Measurements from ENCODE around the gene HAUS3.
A peak's percentile ranks its signal among the peaks of the same experiment; 100 is the strongest.

The HAUS3 gene

GRCh38 chr4:2241410-2242353, at the start of gene HAUS3, which contains the start of gene POLN:
TSS of gene HAUS3 (minus strand) at chr4:2242121. CDS start at chr4:2240946, 1,175 bp downstream.
TSS of gene POLN (minus strand) at chr4:2242121. CDS start at chr4:2229231, 12,890 bp downstream.
- peak; percentile 97 for DNase-seq

GRCh38 chr4:2290974-2291704, 49.2 kb upstream of the HAUS3 start:
- DNase-seq, result no peak

- no peak for DNase-seq
Observed at GRCh38 chr4:2290488-2290887, 48.6 kb upstream of the HAUS3 start.

- no peak for DNase-seq
Observed at GRCh38 chr4:2289955-2290333, 48.0 kb upstream of the HAUS3 start.

GRCh38 chr4:2289311-2289954, 47.5 kb upstream of the HAUS3 start:
- DNase-seq, result no peak

- no peak for DNase-seq
Observed at GRCh38 chr4:2288051-2288541, 46.2 kb upstream of the HAUS3 start.

- no peak for DNase-seq
Observed at GRCh38 chr4:2287594-2287915, 45.6 kb upstream of the HAUS3 start.

GRCh38 chr4:2286904-2287593, 45.1 kb upstream of the HAUS3 start:
- DNase-seq, result peak; percentile 18

- no peak for DNase-seq
Observed at GRCh38 chr4:2285613-2286381, 43.9 kb upstream of the HAUS3 start.

- DNase-seq, result peak; percentile 75
Observed at GRCh38 chr4:2284934-2285612, 43.2 kb upstream of the HAUS3 start.

GRCh38 chr4:2284161-2284933, 42.4 kb upstream of the HAUS3 start:
- DNase-seq, result no peak

GRCh38 chr4:2283199-2283711, 41.3 kb upstream of the HAUS3 start:
- no peak for DNase-seq

- no peak for DNase-seq
Observed at GRCh38 chr4:2281575-2282343, 39.8 kb upstream of the HAUS3 start.

- no peak for DNase-seq
Observed at GRCh38 chr4:2280531-2281300, 38.8 kb upstream of the HAUS3 start.

GRCh38 chr4:2277956-2278355, 36.0 kb upstream of the HAUS3 start:
- no peak for DNase-seq

- no peak for DNase-seq
Observed at GRCh38 chr4:2276581-2277325, 34.8 kb upstream of the HAUS3 start.

GRCh38 chr4:2275546-2276251, 33.8 kb upstream of the HAUS3 start:
- no peak for DNase-seq
